B cell (primary cell): ENCODE data around the gene OR52B2. TPM values are rescaled to one million over a fixed set of nuclear protein-coding genes. Genes with fewer than 3 reads are reported as not detected.

Experiments
- ATAC-seq: fragments of 200-7000 bp; cut with Tn5 transposase; one replicate; pipeline ENCODE4 v1.10.0; 2021; ENCODE audit warnings: low read depth, mild to moderate bottlenecking, moderate number of reproducible peaks, moderate library complexity
- CTCF ChIA-PET: fragments of 350-600 bp; sonication (Branson Sonifier 250); formaldehyde crosslinking; loops from one replicate; lab custom pipeline; 2021; ENCODE audit warnings: antibody characterized with exemption, inconsistent platforms; lab: Charles Lee
- POLR2A ChIA-PET: fragments of 350-600 bp; sonication (Branson Sonifier 250); formaldehyde crosslinking; loops from one replicate; lab custom pipeline; 2021; ENCODE audit warnings: antibody characterized with exemption; lab: Charles Lee
- DNase-seq: peaks from one replicate; pipeline ENCODE4 v3.0.0; 2013
- H2AFZ ChIP-seq: 2 replicates; pipeline ENCODE4 v1.6.1; 2012; ENCODE audit warnings: mild to moderate bottlenecking, low read depth, low read length; ENCODE audit not compliant: insufficient read depth, poor library complexity, severe bottlenecking
- H3K27ac ChIP-seq, 2 donors: 1 replicate in 1 of 2; 2 replicates in 1 of 2; pipeline ENCODE4 v1.5.1; 2012 to 2013; ENCODE audit warnings: low read length in 2 of 2, mild to moderate bottlenecking in 2 of 2, moderate library complexity in 1 of 2
- H3K27me3 ChIP-seq, 4 experiments: fragments of 200-600 bp in 1 of 4; sonication (generic) in 1 of 4; replicated peaks in 1 of 4; 1 replicate in 2 of 4; 2 replicates in 2 of 4; pipeline versions ENCODE4 v1.6.1 to v1.7.0; 2013 to 2016; ENCODE audit warnings: low read length in 3 of 4, mild to moderate bottlenecking in 2 of 4, mixed read lengths in 1 of 4, moderate library complexity in 1 of 4; ENCODE audit not compliant: insufficient read depth in 4 of 4, control insufficient read depth in 3 of 4; ENCODE audit errors: control extremely low read depth in 1 of 4
- H3K36me3 ChIP-seq, 2 experiments: replicated peaks in 1 of 2; 1 replicate in 1 of 2; 2 replicates in 1 of 2; pipeline versions ENCODE4 v1.6.1 to v1.7.1; 2013; ENCODE audit warnings: low read length in 1 of 2; ENCODE audit not compliant: insufficient read depth in 2 of 2, control insufficient read depth in 1 of 2; ENCODE audit errors: control extremely low read depth in 1 of 2, extremely low read depth in 1 of 2
- H3K4me1 ChIP-seq, 2 donors: fragments of 200-600 bp in 1 of 2; sonication (generic) in 1 of 2; 1 replicate in 1 of 2; 2 replicates in 1 of 2; pipeline versions ENCODE4 v1.5.1 to v1.6.1; 2013 to 2017; ENCODE audit warnings: low read length in 2 of 2; ENCODE audit not compliant: control insufficient read depth in 2 of 2, insufficient read depth in 2 of 2
- H3K4me2 ChIP-seq: replicated peaks from 2 replicates; pipeline ENCODE3; 2012; ENCODE audit warnings: mild to moderate bottlenecking, low read depth, low read length; ENCODE audit not compliant: poor library complexity, severe bottlenecking
- H3K4me3 ChIP-seq, 5 experiments: fragments of 200-600 bp in 1 of 5; sonication (generic) in 1 of 5; 1 replicate in 3 of 5; 2 replicates in 2 of 5; pipeline versions ENCODE4 v1.5.1 to v1.7.0; 2011 to 2016; ENCODE audit warnings: low read length in 4 of 5, mild to moderate bottlenecking in 4 of 5, low read depth in 2 of 5, control low read depth in 1 of 5, moderate library complexity in 1 of 5; ENCODE audit not compliant: insufficient read depth in 1 of 5; ENCODE audit errors: control extremely low read depth in 1 of 5, extremely low read depth in 1 of 5
- H3K79me2 ChIP-seq: fragments of 200-600 bp; sonication (generic); one replicate; pipeline ENCODE4 v1.6.0; 2016; ENCODE audit warnings: low read length; ENCODE audit not compliant: control insufficient read depth, insufficient read depth
- H3K9ac ChIP-seq: fragments of 200-600 bp; sonication (generic); 2 replicates; pipeline ENCODE4 v1.6.1; 2017; ENCODE audit warnings: mild to moderate bottlenecking, low read length, moderate library complexity
- H3K9me3 ChIP-seq, 3 donors: one replicate each; pipeline versions ENCODE4 v1.6.1 to v1.7.1; 2013; ENCODE audit warnings: low read length in 2 of 3; ENCODE audit not compliant: control insufficient read depth in 2 of 3, insufficient read depth in 1 of 3; ENCODE audit errors: control extremely low read depth in 1 of 3
- H4K20me1 ChIP-seq: 2 replicates; pipeline ENCODE4 v1.6.0; 2012; ENCODE audit warnings: mild to moderate bottlenecking, low read length; ENCODE audit not compliant: insufficient read depth, control insufficient read depth, poor library complexity, severe bottlenecking
- H3K27ac Mint-ChIP-seq: one replicate; pipeline ENCODE4 v1.8.0; 2021; ENCODE audit warnings: mixed read lengths
- H3K27me3 Mint-ChIP-seq: one replicate; pipeline ENCODE4 v1.8.0; 2021; ENCODE audit warnings: mixed read lengths
- H3K4me1 Mint-ChIP-seq: one replicate; pipeline ENCODE4 v1.8.0; 2021; ENCODE audit warnings: mixed read lengths
- H3K4me3 Mint-ChIP-seq: one replicate; pipeline ENCODE4 v1.8.0; 2021; ENCODE audit warnings: mixed read lengths
- H3K9me3 Mint-ChIP-seq: one replicate; pipeline ENCODE4 v1.8.0; 2022; ENCODE audit warnings: mixed read lengths; ENCODE audit not compliant: insufficient read depth
- CTCF ChIP-seq: fragments of 200-600 bp; IDR thresholded peaks from one replicate; pipeline ENCODE4 v1.8.0; 2022; ENCODE audit warnings: antibody characterized with exemption, mild to moderate bottlenecking
- EZH2 ChIP-seq: IDR thresholded peaks from 2 replicates; pipeline ENCODE4 v1.6.1; 2012; ENCODE audit warnings: borderline replicate concordance, low read depth, mild to moderate bottlenecking, moderate library complexity, low read length; ENCODE audit not compliant: insufficient read depth, poor library complexity, severe bottlenecking
- WGBS: methylation state at CpG from one replicate; pipeline ENCODE4 v1.1.5; 2013; ENCODE audit warnings: missing lambda C conversion rate; ENCODE audit not compliant: insufficient coverage; 5-methylcytosine and 5-hydroxymethylcytosine counted together
- intact Hi-C: fragments of 100-400 bp; cut with micrococcal nuclease; formaldehyde crosslinking; loops from one replicate; pipeline ENCODE4 v1.10.0; 2022
- polyA plus RNA-seq: library from polyadenylated mRNA; depleted of rRNA; stranded (reverse); fragments of >200 nt; gene quantifications from 2 replicates; pipeline ENCODE4 v1.2.3, GENCODE V29; 2012
- total RNA-seq, 2 donors: library from RNA; stranded (reverse); fragments of 120-200 nt in 1 of 2; gene quantifications; 1 replicate in 1 of 2; 2 replicates in 1 of 2; pipeline versions ENCODE4 v1.2.3 to v1.2.4, GENCODE V29; 2013 to 2022

Gene OR52B2
- total and polyA plus RNA-seq, 2 donors (not counting 1 experiment from before 2014, with no cell fraction given): not detected

GRCh38 chr11:6196396-6196795, 26.3 kb upstream of the OR52B2 start:
- no peak for ATAC-seq
- Histone ChIP-seq H4K20me1 (no peaks in the 10 kb centered on the region), H3K4me1 (no peaks in the 10 kb centered on the region), H3K9me3 (no peaks in the 10 kb centered on the region), H3K79me2 (no peaks in the 10 kb centered on the region), H3K27ac (no peak overlapping the region), H3K4me3 (no peak overlapping the region), H3K4me2 (no peak overlapping the region), H3K27me3 (no peaks in the 10 kb centered on the region), H3K36me3 (no peaks in the 10 kb centered on the region), H2AFZ (no peak overlapping the region), H3K9ac (no peak overlapping the region)
- ChIA-PET CTCF (no interaction called here), POLR2A (no interaction called here)
- no peaks in the 10 kb centered on the region for H3K4me1 Mint-ChIP-seq
- H3K27me3 Mint-ChIP-seq: no peaks in the 10 kb centered on the region
- TF ChIP-seq CTCF (no peak), EZH2 (no peak)
- no peak overlapping the region for H3K4me3 Mint-ChIP-seq
- H3K9me3 Mint-ChIP-seq: no peaks in the 10 kb centered on the region
- DNase-seq: no peak
- H3K27ac Mint-ChIP-seq: no peak overlapping the region
- intact Hi-C loops: no loop called here
- WGBS: no CpG with 5 or more reads among the region's 4 CpGs

GRCh38 chr11:6194065-6194581, 24.0 kb upstream of the OR52B2 start:
- WGBS: 67% methylated on average over 1 of the region's 1 CpG
- H2AFZ ChIP-seq: no peak overlapping the region
- H3K79me2 ChIP-seq: no peaks in the 10 kb centered on the region
- H3K9ac ChIP-seq: no peak overlapping the region
- intact Hi-C loops: no loop called here
- TF ChIP-seq CTCF (no peak), EZH2 (no peak)
- H4K20me1 ChIP-seq: no peaks in the 10 kb centered on the region
- no peaks in the 10 kb centered on the region for H3K4me1 ChIP-seq
- H3K27ac Mint-ChIP-seq: no peak overlapping the region
- no peak overlapping the region for H3K4me2 ChIP-seq
- no peaks in the 10 kb centered on the region for H3K4me1 Mint-ChIP-seq
- DNase-seq (no peak), ATAC-seq (no peak)
- H3K4me3 Mint-ChIP-seq: no peak overlapping the region
- POLR2A ChIA-PET: no interaction called here
- no peaks in the 10 kb centered on the region for H3K36me3 ChIP-seq
- H3K9me3 ChIP-seq: no peaks in the 10 kb centered on the region
- CTCF ChIA-PET: no interaction called here
- no peaks in the 10 kb centered on the region for H3K27me3 Mint-ChIP-seq
- H3K27ac ChIP-seq: no peak overlapping the region
- no peak overlapping the region for H3K4me3 ChIP-seq
- no peaks in the 10 kb centered on the region for H3K27me3 ChIP-seq
- H3K9me3 Mint-ChIP-seq: no peaks in the 10 kb centered on the region
